GM06990 (cell line): ENCODE data around the gene TTC27.

Source experiments
- DNase-seq: peaks from one replicate; pipeline ENCODE4 v3.0.0-alpha.2; 2011; ENCODE audit not compliant: insufficient read length; ENCODE audit errors: extremely low read depth
- H3K27me3 ChIP-seq: replicated peaks from 2 replicates; pipeline ENCODE4 v1.6.0; 2011; ENCODE audit warnings: low read length; ENCODE audit not compliant: control insufficient read depth, insufficient read depth
- H3K36me3 ChIP-seq: 2 replicates; pipeline ENCODE4 v1.5.1; 2011; ENCODE audit warnings: low read length; ENCODE audit not compliant: control insufficient read depth, insufficient read depth
- H3K4me3 ChIP-seq: replicated peaks from 2 replicates; pipeline ENCODE4 v1.5.1; 2011; ENCODE audit warnings: low read depth, mild to moderate bottlenecking, control low read depth, low read length
- CTCF ChIP-seq: IDR thresholded peaks from 2 replicates; pipeline ENCODE4 v1.5.1; 2011; ENCODE audit warnings: low read length, control low read depth, mild to moderate bottlenecking, inconsistent platforms; ENCODE audit not compliant: insufficient read depth, poor library complexity, severe bottlenecking

The TTC27 gene

GRCh38 chr2:32627814-32628579, at the start of gene TTC27:
TSS of gene TTC27 (plus strand) at chr2:32628050. CDS start at chr2:32628293, 243 bp downstream.
- Histone ChIP-seq H3K36me3 (no peaks in the 10 kb centered on the region; the same call in 1 of the 2 replicates), H3K27me3 (no peaks in the 10 kb centered on the region), H3K4me3 (peak within 1 kb of the TSS; percentile 84)
- no peak for TF ChIP-seq CTCF
- peak; percentile 95 for DNase-seq

DNA sequence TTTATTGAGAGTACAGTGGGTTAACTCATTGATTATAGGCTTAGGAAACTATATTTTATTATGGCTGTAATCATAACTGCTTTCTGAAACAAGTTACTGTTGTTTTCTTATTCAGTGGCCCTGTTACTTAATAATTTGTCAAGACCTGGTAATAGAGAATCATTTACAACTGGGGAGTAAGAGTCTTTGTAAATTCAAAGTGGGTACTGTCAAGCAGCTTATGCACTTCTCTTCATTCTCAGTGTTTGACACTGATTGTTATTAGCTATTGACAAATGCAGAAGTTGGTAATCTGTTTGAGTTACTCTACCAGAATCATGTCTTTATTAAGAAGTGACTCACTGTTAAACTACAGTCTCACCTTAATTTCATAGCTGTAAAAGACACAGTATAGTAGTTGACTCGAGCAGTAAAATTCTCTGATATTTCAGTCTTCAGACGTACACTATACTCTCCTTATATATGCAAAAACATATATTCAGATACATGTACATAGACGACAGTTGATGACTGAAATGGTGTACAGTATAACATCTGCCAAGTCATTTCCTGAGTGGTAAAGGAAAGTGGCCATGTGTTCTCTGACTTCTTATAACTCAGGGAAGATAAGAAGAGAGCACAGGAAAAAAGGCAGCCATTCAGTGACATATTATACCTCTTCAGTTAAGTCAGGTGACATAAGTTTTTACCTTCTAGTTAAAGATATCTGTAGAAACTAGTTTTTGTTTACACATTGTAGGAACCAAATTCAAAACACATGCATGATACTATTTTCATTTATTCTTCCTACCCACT, 36.0 kb upstream of the TTC27 start:
- TF ChIP-seq CTCF, result no peak
- Histone ChIP-seq H3K27me3 (no peaks in the 10 kb centered on the region), H3K4me3 (no peak overlapping the region), H3K36me3 (peaks cover 2% of the 10 kb centered on the region)
- DNase-seq, result no peak

DNA sequence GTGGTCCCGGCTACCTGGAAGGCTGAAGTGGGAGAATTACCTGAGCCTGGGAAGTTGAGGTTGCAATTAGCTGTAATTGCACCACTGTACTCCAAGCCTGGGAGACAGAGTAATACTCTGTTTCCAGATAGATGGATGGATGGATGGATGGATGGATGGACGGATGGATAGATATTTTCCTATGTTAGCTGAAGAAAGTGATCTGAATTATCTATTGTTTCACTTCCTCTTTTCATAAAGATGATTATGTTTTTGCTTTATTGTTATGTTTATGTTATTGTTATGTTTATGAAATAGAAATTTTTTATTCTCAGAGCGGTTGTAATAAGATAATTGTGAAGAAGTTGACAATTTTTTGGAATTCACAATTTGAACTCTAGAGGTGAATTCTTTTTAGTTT, 33.3 kb upstream of the TTC27 start:
- no peak for TF ChIP-seq CTCF
- peaks cover 4% of the 10 kb centered on the region for H3K36me3 ChIP-seq
- no peak overlapping the region for H3K4me3 ChIP-seq
- no peak for DNase-seq
- no peaks in the 10 kb centered on the region for H3K27me3 ChIP-seq

GRCh38 chr2:32611366-32611765, 16.5 kb upstream of the TTC27 start:
- Histone ChIP-seq H3K4me3 (no peak overlapping the region), H3K27me3 (no peaks in the 10 kb centered on the region), H3K36me3 (peaks cover 13% of the 10 kb centered on the region)
- no peak for TF ChIP-seq CTCF
- DNase-seq, result no peak

DNA sequence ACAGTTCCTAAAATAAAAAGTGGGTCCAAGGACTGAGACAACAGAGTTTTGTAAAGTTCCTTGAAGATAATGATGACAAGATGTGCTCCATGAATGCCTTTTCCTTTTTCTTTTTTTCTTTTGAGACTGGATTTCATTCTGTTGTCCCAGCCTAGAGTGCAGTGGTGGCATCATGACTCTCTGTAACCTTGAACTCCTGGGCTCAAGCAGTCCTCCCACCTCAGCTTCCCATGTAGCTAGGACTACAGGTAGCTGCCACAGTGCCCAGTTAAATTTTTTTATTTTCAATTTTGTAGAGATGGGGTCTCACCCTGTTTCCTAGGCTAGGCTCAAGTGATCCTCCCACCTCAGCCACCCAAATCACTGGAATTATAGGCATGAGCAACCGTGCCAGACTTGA, 16.1 kb upstream of the TTC27 start:
- Histone ChIP-seq H3K36me3 (peaks cover 14% of the 10 kb centered on the region), H3K4me3 (no peak overlapping the region), H3K27me3 (no peaks in the 10 kb centered on the region)
- no peak for DNase-seq
- no peak for TF ChIP-seq CTCF
